Transverse colon (tissue), 4 donors: ENCODE data around the gene NAT14. TPM values are rescaled to one million over a fixed set of nuclear protein-coding genes. Genes with fewer than 3 reads are reported as not detected.

Experiments
- DNase-seq: peaks from one replicate; pipeline ENCODE4 v3.0.0-alpha.2; 2019
- H3K27ac ChIP-seq, 4 donors: fragments of 200-600 bp; sonication (generic); 2 replicates each; pipeline ENCODE4 v1.5.1; 2016 to 2018; ENCODE audit warnings: inconsistent platforms in 4 of 4
- H3K27me3 ChIP-seq: fragments of 200-600 bp; sonication (generic); 2 replicates; pipeline ENCODE4 v1.5.1; 2017; ENCODE audit warnings: inconsistent platforms
- H3K36me3 ChIP-seq, 4 donors: fragments of 200-600 bp; sonication (generic); 2 replicates each; pipeline ENCODE4 v1.5.1; 2017 to 2019; ENCODE audit warnings: inconsistent platforms in 4 of 4
- H3K4me1 ChIP-seq, 4 donors: fragments of 200-600 bp; sonication (generic); 2 replicates each; pipeline ENCODE4 v1.5.1; 2017 to 2020; ENCODE audit warnings: inconsistent platforms in 4 of 4
- H3K4me3 ChIP-seq, 4 donors: fragments of 200-600 bp; sonication (generic); 1 replicate in 1 of 4; 2 replicates in 3 of 4; pipeline versions ENCODE4 v1.5.1 to v1.6.1; 2017 to 2019; ENCODE audit warnings: inconsistent platforms in 4 of 4
- H3K9me3 ChIP-seq, 2 donors: fragments of 200-600 bp; sonication (generic); 2 replicates each; pipeline ENCODE4 v1.5.1; 2017 to 2019; ENCODE audit warnings: inconsistent platforms in 2 of 2
- EP300 ChIP-seq: sonication (generic); formaldehyde crosslinking; IDR thresholded peaks from one replicate; pipeline ENCODE4 v1.6.1; 2017; ENCODE audit warnings: antibody characterized with exemption, low read depth
- POLR2A ChIP-seq: fragments of 450-650 bp; IDR thresholded peaks from one replicate; pipeline ENCODE4 v1.6.1; 2016; ENCODE audit warnings: antibody characterized with exemption, mild to moderate bottlenecking, moderate library complexity
- POLR2AphosphoS5 ChIP-seq, 3 donors: sonication (generic); formaldehyde crosslinking; IDR thresholded peaks; one replicate each; pipeline ENCODE4 v1.6.1; 2016; ENCODE audit warnings: antibody characterized with exemption in 3 of 3
- WGBS, 2 donors: methylation state at CpG; one replicate each; pipeline ENCODE4 v1.1.5; 2018; ENCODE audit warnings: low coverage in 1 of 2; 5-methylcytosine and 5-hydroxymethylcytosine counted together
- in situ Hi-C, 4 donors: fragments of 200-750 bp; cut with MboI; loops; one replicate each; pipeline versions ENCODE4 v1.15.0 to v1.15.1; 2017; ENCODE audit warnings: low sequenced_read_pairs in 3 of 4, low pct_ligation_motif_present in 1 of 4, low pct_unique_long_range_greater_than_20kb in 1 of 4
- intact Hi-C: fragments of 100-400 bp; cut with DNase I; formaldehyde crosslinking; loops from one replicate; pipeline ENCODE4 v1.15.1; 2023; ENCODE audit warnings: low total_unique reads
- total RNA-seq, 4 donors: library from RNA; depleted of rRNA; stranded (reverse); fragments of >200 nt; gene quantifications; one replicate each; pipeline ENCODE4 v1.1.0, GENCODE V29; 2016
- TF ChIP-seq, protein P1 (sequence below), 5 experiments: fragments of 200-600 bp in 3 of 5; fragments of 450-650 bp in 2 of 5; sonication (generic) in 3 of 5; IDR thresholded peaks; 1 replicate in 2 of 5; 2 replicates in 3 of 5; pipeline ENCODE4 v1.5.1; 2016 to 2017; ENCODE audit warnings: antibody characterized with exemption in 5 of 5, inconsistent platforms in 3 of 5, mild to moderate bottlenecking in 2 of 5, moderate library complexity in 1 of 5

Gene NAT14
- total RNA-seq, 4 donors from 2014 or later: 2.1 to 2.7 TPM; not detected in 2

GRCh38 chr19:55451965-55452748 is 32.8 kb upstream of the NAT14 start:
- no peaks in the 10 kb centered on the region for H3K9me3 ChIP-seq
- H3K4me3 ChIP-seq: peak overlapping the region in 2 of 4 donors; percentile 3 to 32
- H3K27me3 ChIP-seq: peaks cover 34% of the 10 kb centered on the region
- no peak for TF ChIP-seq POLR2AphosphoS5 (IDR thresholded peaks at IDR 0.05)
- TF ChIP-seq EP300: no peak
- TF ChIP-seq, protein P1, sequence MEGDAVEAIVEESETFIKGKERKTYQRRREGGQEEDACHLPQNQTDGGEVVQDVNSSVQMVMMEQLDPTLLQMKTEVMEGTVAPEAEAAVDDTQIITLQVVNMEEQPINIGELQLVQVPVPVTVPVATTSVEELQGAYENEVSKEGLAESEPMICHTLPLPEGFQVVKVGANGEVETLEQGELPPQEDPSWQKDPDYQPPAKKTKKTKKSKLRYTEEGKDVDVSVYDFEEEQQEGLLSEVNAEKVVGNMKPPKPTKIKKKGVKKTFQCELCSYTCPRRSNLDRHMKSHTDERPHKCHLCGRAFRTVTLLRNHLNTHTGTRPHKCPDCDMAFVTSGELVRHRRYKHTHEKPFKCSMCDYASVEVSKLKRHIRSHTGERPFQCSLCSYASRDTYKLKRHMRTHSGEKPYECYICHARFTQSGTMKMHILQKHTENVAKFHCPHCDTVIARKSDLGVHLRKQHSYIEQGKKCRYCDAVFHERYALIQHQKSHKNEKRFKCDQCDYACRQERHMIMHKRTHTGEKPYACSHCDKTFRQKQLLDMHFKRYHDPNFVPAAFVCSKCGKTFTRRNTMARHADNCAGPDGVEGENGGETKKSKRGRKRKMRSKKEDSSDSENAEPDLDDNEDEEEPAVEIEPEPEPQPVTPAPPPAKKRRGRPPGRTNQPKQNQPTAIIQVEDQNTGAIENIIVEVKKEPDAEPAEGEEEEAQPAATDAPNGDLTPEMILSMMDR (IDR thresholded peaks at IDR 0.05): no peak
- no peak for TF ChIP-seq POLR2A
- 24 to 60% methylated on average over 1 to 44 of the region's 57 CpGs for WGBS, 2 donors
- H3K27ac ChIP-seq: no peak overlapping the region
- intact Hi-C loops: loop anchor here (1.0 kb wide), 1 partner anchor 70 kb away; no protein-coding TSS in a partner anchor
- H3K4me1 ChIP-seq: peaks cover 6 to 20% (median 16%) of the 10 kb centered on the region in 4 donors
- no peaks in the 10 kb centered on the region for H3K36me3 ChIP-seq
- DNase-seq: no peak
- in situ Hi-C loops: no loop called here

DNA sequence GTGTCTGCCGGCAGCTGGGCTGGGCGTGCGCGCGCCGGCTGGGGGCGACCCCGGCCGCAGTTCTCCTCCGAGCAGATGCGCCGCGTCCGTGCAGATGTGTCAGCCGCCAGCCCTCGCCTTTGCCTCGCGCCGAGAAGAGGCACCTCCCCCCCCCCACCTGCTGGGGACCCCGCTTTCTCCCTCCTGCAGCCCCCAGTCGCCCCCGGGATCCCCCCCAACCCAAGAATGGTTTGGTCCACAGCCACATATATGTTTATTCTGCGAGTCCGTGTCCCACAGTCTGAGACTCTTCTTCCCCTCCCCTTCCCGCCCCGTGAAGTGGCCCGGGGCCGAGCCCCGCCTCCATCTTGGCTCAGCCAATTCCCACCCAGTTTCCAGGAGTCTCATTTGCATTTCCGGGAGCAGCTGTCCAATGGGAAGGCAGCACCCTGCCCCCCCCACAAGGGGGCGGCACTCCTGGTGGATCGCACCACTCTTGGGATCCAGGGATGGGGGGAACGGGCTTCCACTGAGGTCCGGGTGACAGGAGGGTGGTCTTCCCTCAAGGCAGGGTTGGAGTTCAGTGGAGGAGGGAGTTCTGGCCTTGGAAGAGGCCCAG is 32.1 kb upstream of the NAT14 start:
- peaks cover 34% of the 10 kb centered on the region for H3K27me3 ChIP-seq
- no peaks in the 10 kb centered on the region for H3K9me3 ChIP-seq
- H3K27ac ChIP-seq: no peak overlapping the region
- H3K36me3 ChIP-seq: no peaks in the 10 kb centered on the region
- intact Hi-C loops (no loop called here), in situ Hi-C loops (no loop called here)
- peaks cover 6 to 20% (median 16%) of the 10 kb centered on the region in 4 donors for H3K4me1 ChIP-seq
- TF ChIP-seq EP300 (no peak), POLR2AphosphoS5 (IDR thresholded peaks at IDR 0.05) (no peak), POLR2A (no peak)
- TF ChIP-seq, protein P1 (IDR thresholded peaks at IDR 0.05): peak in 1 of 5 experiments; percentile 5
- H3K4me3 ChIP-seq: peak overlapping the region in 2 of 4 donors; percentile 3 to 32
- peak; percentile 46 for DNase-seq
- WGBS, 2 donors: 53% methylated on average over 30 of the region's 34 CpGs; no CpG with 5 or more reads in 1 of the 2 donors

DNA sequence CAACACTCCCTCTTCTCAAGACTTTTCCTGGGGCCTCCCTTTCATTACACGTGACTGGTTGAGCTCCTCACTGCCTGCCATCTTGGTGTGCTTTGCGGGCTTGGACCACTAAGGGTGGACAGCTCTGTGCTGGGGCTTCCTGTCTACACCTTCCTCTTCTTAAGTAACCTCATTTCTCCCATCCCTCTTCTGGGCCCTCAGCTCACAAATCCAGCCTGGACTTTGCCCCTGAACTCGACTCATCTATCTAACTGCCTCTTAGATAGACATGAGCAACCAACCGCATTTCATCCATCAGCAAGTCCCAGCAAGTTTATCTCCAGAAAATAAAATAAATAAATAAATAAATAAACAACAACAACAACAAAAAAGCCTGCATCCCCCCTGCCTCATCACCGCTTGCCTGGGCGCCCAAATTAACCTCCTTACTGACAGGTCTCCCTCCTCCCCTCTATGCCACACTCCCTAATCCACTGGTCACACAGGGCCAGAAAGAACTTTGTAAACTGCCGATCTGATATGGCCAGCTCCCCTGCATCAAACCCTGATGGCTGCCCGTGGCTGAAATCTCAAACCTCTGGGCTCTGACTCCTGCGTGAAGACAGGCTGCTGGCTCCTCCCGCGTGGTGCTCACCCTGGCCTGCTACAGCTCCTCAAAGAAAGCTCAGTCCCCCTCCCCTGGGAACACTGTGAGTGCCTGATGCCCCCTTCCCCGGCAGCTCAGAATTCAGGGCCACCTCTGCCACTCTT is 31.3 kb upstream of the NAT14 start:
- H3K27ac ChIP-seq: no peak overlapping the region
- in situ Hi-C loops (no loop called here), intact Hi-C loops (no loop called here)
- H3K27me3 ChIP-seq: peaks cover 34% of the 10 kb centered on the region
- TF ChIP-seq POLR2A (no peak), POLR2AphosphoS5 (IDR thresholded peaks at IDR 0.05) (no peak), EP300 (no peak)
- TF ChIP-seq, protein P1 (IDR thresholded peaks at IDR 0.05): no peak
- H3K36me3 ChIP-seq: no peaks in the 10 kb centered on the region
- H3K9me3 ChIP-seq: no peaks in the 10 kb centered on the region
- H3K4me3 ChIP-seq: no peak overlapping the region
- peaks cover 6 to 20% (median 16%) of the 10 kb centered on the region in 4 donors for H3K4me1 ChIP-seq
- WGBS, 2 donors: 90 to 94% methylated on average over 2 to 12 of the region's 12 CpGs
- no peak for DNase-seq

DNA sequence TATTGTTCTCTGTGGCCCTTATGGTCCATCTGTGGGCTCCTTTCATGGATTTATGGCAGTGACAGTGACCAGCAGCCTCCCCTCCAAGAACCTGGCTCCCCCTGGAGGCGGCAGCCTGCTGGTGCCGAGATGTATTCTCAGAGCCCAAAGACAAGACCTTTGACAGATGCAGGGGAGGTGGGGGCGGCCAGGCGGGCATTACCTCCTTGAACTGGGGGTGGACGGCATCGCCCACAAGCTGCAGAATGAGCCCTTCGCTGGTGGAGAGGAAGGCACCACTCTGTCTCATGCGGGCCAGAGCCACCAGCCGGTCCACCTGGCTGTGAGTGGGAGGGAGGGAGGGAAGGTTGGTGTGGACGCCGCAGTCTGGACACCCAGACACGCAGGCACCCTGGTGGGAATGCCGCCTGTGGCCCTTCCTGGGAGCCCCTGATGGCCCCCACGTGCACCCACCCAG is 30.2 kb upstream of the NAT14 start:
- H3K4me3 ChIP-seq: no peak overlapping the region
- H3K27me3 ChIP-seq: peaks cover 27% of the 10 kb centered on the region
- in situ Hi-C loops (no loop called here), intact Hi-C loops (no loop called here)
- WGBS, 2 donors: 73% methylated on average over 14 of the region's 14 CpGs; no CpG with 5 or more reads in 1 of the 2 donors
- no peak for TF ChIP-seq POLR2AphosphoS5 (IDR thresholded peaks at IDR 0.05)
- TF ChIP-seq, protein P1 (IDR thresholded peaks at IDR 0.05): peak; percentile 31 to 55 (median 44)
- H3K9me3 ChIP-seq: no peaks in the 10 kb centered on the region
- DNase-seq: no peak
- no peak overlapping the region for H3K27ac ChIP-seq
- H3K4me1 ChIP-seq: peaks cover 6 to 24% (median 18%) of the 10 kb centered on the region in 4 donors
- no peaks in the 10 kb centered on the region for H3K36me3 ChIP-seq
